Esophagus mucosa (tissue), 1 donor: ENCODE data around the gene FNIP1. TPM values are rescaled to one million over a fixed set of nuclear protein-coding genes. Genes with fewer than 3 reads are reported as not detected.
"Not testable (repeated sequence)": the region's sequence is repeated elsewhere in the genome, so short reads cannot be mapped to it uniquely, and the experiment has no call there.

ENCODE experiments used
- ATAC-seq: fragments of 200-7000 bp; cut with Tn5 transposase; one replicate; pipeline ENCODE4 v1.9.1; 2020
- total RNA-seq: library from RNA; stranded (reverse); gene quantifications from one replicate; pipeline ENCODE4 v1.2.4, GENCODE V29; 2023
- donor health status: DM: yes; HTN: yes; CAD: no.

FNIP1 gene
- total RNA-seq, 1 donor from 2014 or later, result 11.7 TPM

GRCh38 chr5:131605086-131605485 lies 191.7 kb downstream of the FNIP1 start:
- ATAC-seq, result no peak

- no peak for ATAC-seq
Measured at GRCh38 chr5:131595088-131596033, 201.5 kb downstream of the FNIP1 start.

GRCh38 chr5:131593921-131594320 lies 202.9 kb downstream of the FNIP1 start:
- no peak for ATAC-seq

- ATAC-seq, result not testable (repeated sequence)
Measured at GRCh38 chr5:131593436-131593835, 203.4 kb downstream of the FNIP1 start.

Other genes starting within 250 kb of the FNIP1 start
- gene RAPGEF6, start 161.8 kb downstream of the FNIP1 start, total RNA-seq, result 8.6 TPM
- gene MEIKIN, start 148.6 kb upstream of the FNIP1 start, total RNA-seq, result not detected
- gene ACSL6, start 214.6 kb upstream of the FNIP1 start, total RNA-seq, result 0.08 TPM